Retinal pigment epithelial cell (primary cell): ENCODE measurements around the gene WNT3A.

Experiments used
- DNase-seq: peaks from one replicate; pipeline ENCODE4 v3.0.0-alpha.2; 2010; ENCODE audit warnings: low read depth
- H3K4me3 ChIP-seq: 2 replicates; pipeline ENCODE4 v1.5.1; 2011; ENCODE audit warnings: mild to moderate bottlenecking, low read length, control low read depth, moderate library complexity
- TF ChIP-seq, protein P1 (sequence below): conservative IDR thresholded peaks from 2 replicates; pipeline ENCODE4 v1.5.1; 2011; ENCODE audit warnings: low read depth, low read length, control low read depth, inconsistent platforms

Gene WNT3A

DNA sequence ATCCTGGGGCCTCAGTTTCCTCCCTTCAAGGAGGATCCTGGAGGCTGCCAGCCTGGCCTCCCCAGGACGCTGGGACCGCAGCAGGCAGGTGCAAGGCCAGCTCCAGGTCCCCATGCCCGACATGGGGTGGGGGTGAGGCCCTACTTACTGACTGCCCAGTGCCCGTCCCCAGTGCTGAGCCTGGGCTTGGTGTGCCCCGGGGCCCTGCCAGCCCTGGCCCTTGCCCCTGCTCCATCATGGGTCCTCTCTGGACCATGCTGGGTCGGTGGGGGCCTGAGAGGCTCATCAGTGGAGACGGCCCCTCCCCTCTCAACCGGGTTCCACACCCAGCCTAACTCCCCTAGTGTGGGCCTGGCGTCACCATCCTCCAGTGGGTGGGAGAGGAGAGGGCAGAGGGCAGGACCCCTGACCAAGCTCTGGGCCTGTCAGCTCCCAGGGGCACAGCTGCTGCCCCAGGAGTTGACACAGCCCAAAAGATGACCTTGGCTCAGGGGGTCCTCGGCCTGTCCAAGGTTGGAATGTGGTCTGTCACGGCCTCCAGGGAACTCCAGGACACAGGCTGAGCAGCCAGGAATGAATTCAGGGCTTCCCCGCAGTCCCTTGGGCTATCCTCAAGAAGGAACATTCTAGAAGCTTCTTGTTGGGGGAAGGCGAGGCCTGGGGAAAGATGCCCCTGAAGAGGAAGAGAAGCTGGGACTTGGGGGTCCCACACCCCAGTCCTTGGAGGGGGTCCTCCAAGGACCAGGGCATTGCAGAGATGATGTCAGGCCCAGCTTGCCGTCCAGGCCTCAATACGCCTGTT lies 58.1 kb downstream of the WNT3A start:
- TF ChIP-seq, protein P1, sequence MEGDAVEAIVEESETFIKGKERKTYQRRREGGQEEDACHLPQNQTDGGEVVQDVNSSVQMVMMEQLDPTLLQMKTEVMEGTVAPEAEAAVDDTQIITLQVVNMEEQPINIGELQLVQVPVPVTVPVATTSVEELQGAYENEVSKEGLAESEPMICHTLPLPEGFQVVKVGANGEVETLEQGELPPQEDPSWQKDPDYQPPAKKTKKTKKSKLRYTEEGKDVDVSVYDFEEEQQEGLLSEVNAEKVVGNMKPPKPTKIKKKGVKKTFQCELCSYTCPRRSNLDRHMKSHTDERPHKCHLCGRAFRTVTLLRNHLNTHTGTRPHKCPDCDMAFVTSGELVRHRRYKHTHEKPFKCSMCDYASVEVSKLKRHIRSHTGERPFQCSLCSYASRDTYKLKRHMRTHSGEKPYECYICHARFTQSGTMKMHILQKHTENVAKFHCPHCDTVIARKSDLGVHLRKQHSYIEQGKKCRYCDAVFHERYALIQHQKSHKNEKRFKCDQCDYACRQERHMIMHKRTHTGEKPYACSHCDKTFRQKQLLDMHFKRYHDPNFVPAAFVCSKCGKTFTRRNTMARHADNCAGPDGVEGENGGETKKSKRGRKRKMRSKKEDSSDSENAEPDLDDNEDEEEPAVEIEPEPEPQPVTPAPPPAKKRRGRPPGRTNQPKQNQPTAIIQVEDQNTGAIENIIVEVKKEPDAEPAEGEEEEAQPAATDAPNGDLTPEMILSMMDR: no peak
- H3K4me3 ChIP-seq: no peak overlapping the region
- DNase-seq: no peak

DNA sequence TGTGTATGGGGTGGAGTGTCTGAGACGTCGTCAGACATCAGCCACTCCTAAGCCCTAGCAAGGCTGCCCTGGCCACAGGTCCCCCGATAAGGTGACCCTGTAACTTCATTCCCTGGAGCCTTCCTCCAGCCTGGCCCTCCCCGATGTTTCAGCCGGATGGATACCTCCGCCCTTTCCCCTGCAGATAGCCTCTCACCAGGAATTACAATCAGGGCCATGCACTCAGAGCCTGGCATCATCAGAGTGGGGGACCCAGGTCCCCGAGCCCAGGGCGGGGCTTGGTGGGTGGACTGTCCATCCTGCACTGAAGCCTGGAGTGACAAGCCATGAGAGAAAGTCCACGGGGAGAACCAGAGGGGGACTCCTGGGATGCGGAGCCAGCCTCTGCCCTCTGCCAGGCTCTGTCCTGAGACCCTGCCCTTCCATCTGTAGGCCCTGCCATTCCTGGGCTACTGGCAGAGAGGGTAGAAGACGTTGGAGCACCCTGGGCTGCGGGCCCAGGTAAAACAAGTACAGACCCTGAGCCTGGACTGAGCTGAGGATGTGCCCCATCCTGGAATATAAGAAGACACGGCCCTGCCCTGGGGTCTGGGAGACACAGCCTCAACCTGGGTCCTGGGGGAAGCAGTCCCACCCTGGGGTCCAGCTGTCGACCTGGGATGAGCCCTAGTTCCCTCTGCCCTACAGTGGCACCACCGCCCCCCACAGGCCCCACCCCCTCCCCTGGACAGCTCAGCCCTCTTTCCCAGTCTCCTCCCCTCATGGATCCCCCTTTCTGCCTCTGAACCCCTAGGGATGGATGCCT lies 58.9 kb downstream of the WNT3A start:
- TF ChIP-seq, protein P1: no peak
- no peak for DNase-seq
- H3K4me3 ChIP-seq: no peak overlapping the region

DNA sequence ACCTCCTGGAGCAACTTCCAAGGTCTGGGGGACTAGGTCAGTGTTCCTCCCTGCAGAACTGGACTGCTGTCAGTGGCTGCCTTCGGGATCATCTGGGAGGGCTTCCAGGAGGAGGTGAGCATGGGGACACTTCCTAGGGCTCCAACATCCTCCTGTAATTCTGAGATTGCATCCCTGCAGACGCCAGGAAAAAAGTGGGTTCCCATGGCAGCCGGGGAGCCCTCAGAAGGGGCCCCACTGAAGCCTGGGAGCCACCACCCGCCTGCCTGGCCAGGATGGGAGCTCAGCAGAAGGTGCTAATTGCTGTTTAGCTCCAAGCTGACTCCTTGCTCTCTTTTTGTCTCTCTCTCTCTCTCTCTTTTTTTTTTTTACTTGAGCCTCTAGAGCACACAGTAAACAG lies 59.6 kb downstream of the WNT3A start:
- no peak overlapping the region for H3K4me3 ChIP-seq
- TF ChIP-seq, protein P1: no peak

DNA sequence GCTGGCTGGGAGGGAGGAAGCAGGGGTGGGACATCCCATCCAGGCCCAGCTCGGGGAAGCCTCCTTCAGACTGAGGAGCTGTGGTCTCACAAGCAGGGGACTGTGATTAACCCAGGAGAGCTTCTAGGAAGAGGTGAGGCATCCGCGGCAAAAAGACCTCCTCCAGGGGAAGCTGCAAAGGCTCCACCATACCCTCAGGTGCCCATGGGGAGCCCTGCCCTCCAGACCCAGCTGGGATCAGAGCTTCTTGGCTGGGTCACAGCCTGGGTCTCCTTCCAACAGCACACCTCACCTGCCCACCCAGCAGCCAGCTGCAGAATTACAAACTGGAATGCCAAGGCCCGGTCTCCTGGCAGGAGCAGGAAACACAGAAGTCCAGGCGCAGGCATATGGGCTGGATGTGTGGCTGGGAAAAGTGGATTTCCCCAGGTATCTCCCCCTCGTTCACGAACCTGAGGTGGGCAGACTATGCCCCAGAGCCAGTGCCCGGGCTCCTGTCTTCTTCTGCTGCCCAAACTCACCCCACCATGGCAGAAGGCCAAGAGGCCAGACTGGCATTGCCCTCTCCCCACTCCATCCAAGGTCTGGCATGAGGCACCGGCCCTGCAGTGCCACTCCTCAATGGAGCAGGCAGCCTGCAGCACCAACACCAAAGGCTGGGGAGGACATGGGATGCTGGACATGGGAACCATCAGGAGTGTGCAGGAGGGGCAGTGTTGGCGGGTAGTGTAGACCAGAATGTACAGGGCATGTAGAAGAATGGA lies 60.3 kb downstream of the WNT3A start:
- no peak overlapping the region for H3K4me3 ChIP-seq
- TF ChIP-seq, protein P1: no peak
- DNase-seq: no peak

More for the DNA sequence above, 59.6 kb downstream of the WNT3A start:
- no peak for DNase-seq

DNA sequence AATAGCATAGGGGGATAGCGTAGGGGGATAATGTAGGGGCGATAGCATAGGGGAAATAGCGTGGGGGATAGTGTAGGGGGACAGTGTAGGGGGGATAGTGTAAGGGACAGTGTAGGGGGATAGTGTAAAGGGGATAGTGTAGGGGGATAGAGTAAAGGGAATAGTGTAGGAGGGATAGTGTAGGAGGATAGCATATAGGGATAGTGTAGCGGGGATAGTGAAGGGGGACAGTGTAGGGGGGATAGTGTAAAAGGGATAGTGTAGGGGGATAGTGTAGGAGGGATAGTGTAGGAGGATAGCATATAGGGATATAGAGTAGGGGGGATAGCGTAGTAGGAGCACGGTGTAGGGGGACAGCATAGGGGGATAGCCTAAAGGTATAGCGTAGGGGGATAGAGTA lies 61.6 kb downstream of the WNT3A start:
- DNase-seq: no peak
- no peak overlapping the region for H3K4me3 ChIP-seq
- TF ChIP-seq, protein P1: no peak

DNA sequence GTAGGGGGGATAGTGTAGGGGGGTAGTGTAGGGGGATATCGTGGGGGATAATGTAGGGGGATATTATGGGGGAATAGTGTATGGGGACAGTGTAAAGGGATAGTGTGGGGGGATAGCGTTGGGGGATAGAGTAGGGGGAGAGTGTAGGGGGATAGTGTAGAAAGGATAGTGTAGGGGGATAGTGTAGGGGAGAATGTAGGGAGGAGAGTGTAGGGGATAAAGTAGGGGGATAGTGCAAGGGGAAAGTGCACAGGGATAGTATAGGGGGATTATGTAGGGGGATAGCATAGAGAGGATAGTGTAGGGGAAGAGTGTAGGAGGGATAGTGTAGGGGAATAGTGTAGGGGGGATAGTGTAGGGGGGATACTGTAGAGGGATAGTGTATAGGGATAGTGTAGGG lies 63.4 kb downstream of the WNT3A start:
- H3K4me3 ChIP-seq: no peak overlapping the region
- TF ChIP-seq, protein P1: no peak
- DNase-seq: no peak
